HEK293 (cell line): ENCODE results near the gene AVPR1B.

ENCODE experiments used
- BCL11B ChIP-seq: fragments of 450-650 bp; formaldehyde crosslinking; IDR thresholded peaks from 2 replicates; pipeline ENCODE4 v1.5.1; 2016; ENCODE audit warnings: low read depth, missing biosample characterization, missing genetic modification characterization
- GLIS2 ChIP-seq: fragments of 450-650 bp; formaldehyde crosslinking; IDR thresholded peaks from 2 replicates; pipeline ENCODE4 v1.5.1; 2016; ENCODE audit warnings: missing biosample characterization, missing genetic modification characterization
- ZNF10 ChIP-seq: fragments of 450-650 bp; formaldehyde crosslinking; IDR thresholded peaks from 2 replicates; pipeline ENCODE4 v1.5.1; 2017; ENCODE audit warnings: missing biosample characterization, missing genetic modification characterization
- ZNF354C ChIP-seq: fragments of 450-650 bp; formaldehyde crosslinking; IDR thresholded peaks from 2 replicates; pipeline ENCODE4 v1.5.1; 2016; ENCODE audit warnings: missing biosample characterization, missing genetic modification characterization, low read depth, borderline replicate concordance
- TF ChIP-seq, protein P1 (sequence below): fragments of 450-650 bp; formaldehyde crosslinking; IDR thresholded peaks from 2 replicates; pipeline ENCODE4 v1.5.1; 2016; ENCODE audit warnings: missing biosample characterization, missing genetic modification characterization, borderline replicate concordance
- TF ChIP-seq, protein P2 (sequence below): fragments of 450-650 bp; formaldehyde crosslinking; IDR thresholded peaks from 2 replicates; pipeline ENCODE4 v1.5.1; 2016; ENCODE audit warnings: missing biosample characterization, missing genetic modification characterization
- TF ChIP-seq, protein P3 (sequence below): fragments of 450-650 bp; formaldehyde crosslinking; IDR thresholded peaks from 2 replicates; pipeline ENCODE4 v1.5.1; 2016; ENCODE audit warnings: missing biosample characterization, missing genetic modification characterization
- TF ChIP-seq, protein P4 (sequence below): fragments of 450-650 bp; formaldehyde crosslinking; IDR thresholded peaks from 2 replicates; pipeline ENCODE4 v1.5.1; 2016; ENCODE audit warnings: missing biosample characterization, missing genetic modification characterization

DNA sequence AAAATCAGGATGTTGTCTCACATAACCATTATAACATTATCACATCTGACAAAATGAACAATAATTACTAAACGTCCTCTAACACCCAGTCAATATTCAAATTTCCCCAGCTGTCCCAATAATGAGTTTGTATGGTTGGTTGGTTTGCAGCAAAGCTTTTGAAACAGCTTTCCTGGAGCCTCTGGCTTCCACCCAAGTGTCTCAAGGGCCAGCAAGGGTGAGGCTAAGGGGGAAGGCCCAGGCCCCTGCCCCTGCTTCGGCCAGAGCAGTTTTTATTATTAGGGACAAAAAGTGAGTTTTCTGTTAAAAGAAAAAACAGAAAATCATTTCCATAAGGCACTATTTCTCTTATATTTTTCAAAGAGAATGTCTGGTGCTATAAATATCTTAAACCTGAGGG is 19.1 kb upstream of the AVPR1B start:
- TF ChIP-seq ZNF10 (tag by site-specific recombination) (no peak), ZNF354C (tag by site-specific recombination) (no peak), BCL11B (no peak), GLIS2 (tag by site-specific recombination) (no peak)
- TF ChIP-seq, protein P1, sequence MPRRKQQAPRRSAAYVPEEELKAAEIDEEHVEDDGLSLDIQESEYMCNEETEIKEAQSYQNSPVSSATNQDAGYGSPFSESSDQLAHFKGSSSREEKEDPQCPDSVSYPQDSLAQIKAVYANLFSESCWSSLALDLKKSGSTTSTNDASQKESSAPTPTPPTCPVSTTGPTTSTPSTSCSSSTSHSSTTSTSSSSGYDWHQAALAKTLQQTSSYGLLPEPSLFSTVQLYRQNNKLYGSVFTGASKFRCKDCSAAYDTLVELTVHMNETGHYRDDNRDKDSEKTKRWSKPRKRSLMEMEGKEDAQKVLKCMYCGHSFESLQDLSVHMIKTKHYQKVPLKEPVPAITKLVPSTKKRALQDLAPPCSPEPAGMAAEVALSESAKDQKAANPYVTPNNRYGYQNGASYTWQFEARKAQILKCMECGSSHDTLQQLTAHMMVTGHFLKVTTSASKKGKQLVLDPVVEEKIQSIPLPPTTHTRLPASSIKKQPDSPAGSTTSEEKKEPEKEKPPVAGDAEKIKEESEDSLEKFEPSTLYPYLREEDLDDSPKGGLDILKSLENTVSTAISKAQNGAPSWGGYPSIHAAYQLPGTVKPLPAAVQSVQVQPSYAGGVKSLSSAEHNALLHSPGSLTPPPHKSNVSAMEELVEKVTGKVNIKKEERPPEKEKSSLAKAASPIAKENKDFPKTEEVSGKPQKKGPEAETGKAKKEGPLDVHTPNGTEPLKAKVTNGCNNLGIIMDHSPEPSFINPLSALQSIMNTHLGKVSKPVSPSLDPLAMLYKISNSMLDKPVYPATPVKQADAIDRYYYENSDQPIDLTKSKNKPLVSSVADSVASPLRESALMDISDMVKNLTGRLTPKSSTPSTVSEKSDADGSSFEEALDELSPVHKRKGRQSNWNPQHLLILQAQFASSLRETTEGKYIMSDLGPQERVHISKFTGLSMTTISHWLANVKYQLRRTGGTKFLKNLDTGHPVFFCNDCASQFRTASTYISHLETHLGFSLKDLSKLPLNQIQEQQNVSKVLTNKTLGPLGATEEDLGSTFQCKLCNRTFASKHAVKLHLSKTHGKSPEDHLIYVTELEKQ = no peak
- TF ChIP-seq, protein P2, sequence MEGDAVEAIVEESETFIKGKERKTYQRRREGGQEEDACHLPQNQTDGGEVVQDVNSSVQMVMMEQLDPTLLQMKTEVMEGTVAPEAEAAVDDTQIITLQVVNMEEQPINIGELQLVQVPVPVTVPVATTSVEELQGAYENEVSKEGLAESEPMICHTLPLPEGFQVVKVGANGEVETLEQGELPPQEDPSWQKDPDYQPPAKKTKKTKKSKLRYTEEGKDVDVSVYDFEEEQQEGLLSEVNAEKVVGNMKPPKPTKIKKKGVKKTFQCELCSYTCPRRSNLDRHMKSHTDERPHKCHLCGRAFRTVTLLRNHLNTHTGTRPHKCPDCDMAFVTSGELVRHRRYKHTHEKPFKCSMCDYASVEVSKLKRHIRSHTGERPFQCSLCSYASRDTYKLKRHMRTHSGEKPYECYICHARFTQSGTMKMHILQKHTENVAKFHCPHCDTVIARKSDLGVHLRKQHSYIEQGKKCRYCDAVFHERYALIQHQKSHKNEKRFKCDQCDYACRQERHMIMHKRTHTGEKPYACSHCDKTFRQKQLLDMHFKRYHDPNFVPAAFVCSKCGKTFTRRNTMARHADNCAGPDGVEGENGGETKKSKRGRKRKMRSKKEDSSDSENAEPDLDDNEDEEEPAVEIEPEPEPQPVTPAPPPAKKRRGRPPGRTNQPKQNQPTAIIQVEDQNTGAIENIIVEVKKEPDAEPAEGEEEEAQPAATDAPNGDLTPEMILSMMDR (tag by site-specific recombination) = no peak
- TF ChIP-seq, protein P3, sequence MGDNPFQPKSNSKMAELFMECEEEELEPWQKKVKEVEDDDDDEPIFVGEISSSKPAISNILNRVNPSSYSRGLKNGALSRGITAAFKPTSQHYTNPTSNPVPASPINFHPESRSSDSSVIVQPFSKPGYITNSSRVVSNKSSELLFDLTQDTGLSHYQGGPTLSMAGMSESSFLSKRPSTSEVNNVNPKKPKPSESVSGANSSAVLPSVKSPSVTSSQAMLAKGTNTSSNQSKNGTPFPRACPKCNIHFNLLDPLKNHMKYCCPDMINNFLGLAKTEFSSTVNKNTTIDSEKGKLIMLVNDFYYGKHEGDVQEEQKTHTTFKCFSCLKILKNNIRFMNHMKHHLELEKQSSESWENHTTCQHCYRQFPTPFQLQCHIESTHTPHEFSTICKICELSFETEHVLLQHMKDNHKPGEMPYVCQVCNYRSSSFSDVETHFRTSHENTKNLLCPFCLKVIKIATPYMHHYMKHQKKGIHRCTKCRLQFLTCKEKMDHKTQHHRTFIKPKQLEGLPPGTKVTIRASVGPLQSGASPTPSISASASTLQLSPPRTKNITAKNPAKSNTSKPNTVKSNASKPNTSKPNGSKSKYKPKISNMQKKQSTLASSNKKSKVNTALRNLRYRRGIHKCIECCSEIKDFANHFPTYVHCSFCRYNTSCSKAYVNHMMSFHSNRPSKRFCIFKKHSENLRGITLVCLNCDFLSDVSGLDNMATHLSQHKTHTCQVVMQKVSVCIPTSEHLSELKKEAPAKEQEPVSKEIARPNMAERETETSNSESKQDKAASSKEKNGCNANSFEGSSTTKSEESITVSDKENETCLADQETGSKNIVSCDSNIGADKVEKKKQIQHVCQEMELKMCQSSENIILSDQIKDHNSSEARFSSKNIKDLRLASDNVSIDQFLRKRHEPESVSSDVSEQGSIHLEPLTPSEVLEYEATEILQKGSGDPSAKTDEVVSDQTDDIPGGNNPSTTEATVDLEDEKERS = no peak
- TF ChIP-seq, protein P4, sequence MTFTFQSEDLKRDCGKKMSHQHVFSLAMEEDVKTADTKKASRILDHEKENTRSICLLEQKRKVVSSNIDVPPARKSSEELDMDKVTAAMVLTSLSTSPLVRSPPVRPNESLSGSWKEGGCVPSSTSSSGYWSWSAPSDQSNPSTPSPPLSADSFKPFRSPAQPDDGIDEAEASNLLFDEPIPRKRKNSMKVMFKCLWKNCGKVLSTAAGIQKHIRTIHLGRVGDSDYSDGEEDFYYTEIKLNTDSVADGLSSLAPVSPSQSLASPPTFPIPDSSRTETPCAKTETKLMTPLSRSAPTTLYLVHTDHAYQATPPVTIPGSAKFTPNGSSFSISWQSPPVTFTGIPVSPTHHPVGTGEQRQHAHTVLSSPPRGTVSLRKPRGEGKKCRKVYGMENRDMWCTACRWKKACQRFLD (tag by site-specific recombination) = no peak
